ENCODE measurements around the gene AFF3.

GRCh38 chr2:99666256-99666655 is 476.1 kb downstream of the AFF3 start:
- TF ChIP-seq CTCF (IDR thresholded peaks at IDR 0.05) = peak in 1 of 7 experiments; percentile 25
- TF ChIP-seq POLR2A (IDR thresholded peaks at IDR 0.05) = no peak

All from stomach (tissue), 4 donors.